Kidney (tissue), 14 donors: ENCODE data around the gene PRR9. TPM values are rescaled to one million over a fixed set of nuclear protein-coding genes. Genes with fewer than 3 reads are reported as not detected.

Experiments
- DNase-seq, 5 donors: peaks; one replicate each; pipeline ENCODE4 v3.0.0-alpha.2; 2013 to 2020
- FAIRE-seq: peaks from 2 replicates; lab custom pipeline; 2012; peaks lifted over from hg19 to GRCh38; lab: Jason Lieb, UNC
- H3K27ac ChIP-seq, 2 donors: one replicate each; pipeline ENCODE4 v1.7.0; 2013; ENCODE audit warnings: low read depth in 2 of 2, low read length in 2 of 2, inconsistent platforms in 1 of 2
- H3K27me3 ChIP-seq: one replicate; pipeline ENCODE4 v1.7.1; 2013; ENCODE audit warnings: low read length, inconsistent platforms; ENCODE audit not compliant: control insufficient read depth, insufficient read depth
- H3K36me3 ChIP-seq, 3 donors: one replicate each; pipeline versions ENCODE4 v1.7.0 to v1.7.1; 2013; ENCODE audit warnings: low read length in 3 of 3, control low read depth in 1 of 3, inconsistent platforms in 1 of 3; ENCODE audit not compliant: insufficient read depth in 3 of 3, control insufficient read depth in 2 of 3
- H3K4me1 ChIP-seq, 3 donors: one replicate each; pipeline versions ENCODE4 v1.7.0 to v1.7.1; 2013; ENCODE audit warnings: low read length in 3 of 3, inconsistent platforms in 1 of 3, low read depth in 1 of 3; ENCODE audit not compliant: control insufficient read depth in 2 of 3, insufficient read depth in 2 of 3
- H3K4me3 ChIP-seq, 3 donors: one replicate each; pipeline versions ENCODE4 v1.7.0 to v1.8.1; 2013; ENCODE audit warnings: low read length in 3 of 3, control low read depth in 1 of 3, inconsistent platforms in 1 of 3
- H3K9ac ChIP-seq, 3 donors: one replicate each; pipeline versions ENCODE4 v1.7.0 to v1.7.1; 2013; ENCODE audit warnings: low read length in 3 of 3, control low read depth in 1 of 3, inconsistent platforms in 1 of 3
- H3K9me3 ChIP-seq, 3 donors: one replicate each; pipeline versions ENCODE4 v1.7.0 to v1.7.1; 2013; ENCODE audit warnings: low read length in 3 of 3, control low read depth in 1 of 3, inconsistent platforms in 1 of 3; ENCODE audit not compliant: control insufficient read depth in 2 of 3, insufficient read depth in 1 of 3
- CTCF ChIP-seq: IDR thresholded peaks from 3 replicates; pipeline ENCODE4 v1.5.1; 2012; ENCODE audit warnings: mild to moderate bottlenecking, moderate library complexity, borderline replicate concordance; ENCODE audit not compliant: insufficient read depth; ENCODE audit errors: extremely low read depth
- intact Hi-C: fragments of 100-400 bp; cut with DNase I; formaldehyde crosslinking; loops from one replicate; pipeline ENCODE4 v1.11.1; 2022
- polyA plus RNA-seq: library from polyadenylated mRNA; stranded (reverse); fragments of 350-450 nt; fragmentation: Illumina TruSeq; extraction: RNeasy Lipid Tissue Mini Kit (QIAGEN cat#74804); gene quantifications from one replicate; pipeline ENCODE4 v1.2.3, GENCODE V29; 2014; ENCODE audit warnings: low read depth, low replicate concordance; ENCODE audit not compliant: insufficient read depth
- total RNA-seq: library from RNA; stranded (reverse); fragmentation: NEBNext Ultra II Directional; extraction: Animal tissue kit (Norgen Biotek cat#: 25700); gene quantifications from one replicate; pipeline ENCODE4 v1.2.1, GENCODE V29; 2021
- donor health status: control.
- donor health status: control.
- donor health status: control.
- donor health status: control.
- donor health status: control.
- donor health status: DM: yes; HTN: yes; CAD: no.
- donor health status: Normal renal cell carcinoma (clear cell type).

The PRR9 gene
- total and polyA plus RNA-seq, 2 donors from 2014 or later, result not detected

GRCh38 chr1:153203130-153203529, 14.3 kb upstream of the PRR9 start, which contains the start of gene LELP1:
LELP1 (plus strand) TSS chr1:153203430; CDS start chr1:153204708, 1,278 bp downstream.
- FAIRE-seq, result no peak
- intact Hi-C loops, result no loop called here
- DNase-seq, result no peak

GRCh38 chr1:153206631-153207030, 10.8 kb upstream of the PRR9 start:
- H3K27me3 ChIP-seq, result no peaks in the 10 kb centered on the region
- no peak overlapping the region for H3K27ac ChIP-seq
- DNase-seq (no peak), FAIRE-seq (no peak)
- TF ChIP-seq CTCF, result no peak
- H3K4me3 ChIP-seq, result no peak overlapping the region
- intact Hi-C loops, result no loop called here
- H3K9me3 ChIP-seq, result no peaks in the 10 kb centered on the region
- no peaks in the 10 kb centered on the region for H3K4me1 ChIP-seq
- H3K9ac ChIP-seq, result no peak overlapping the region
- no peaks in the 10 kb centered on the region for H3K36me3 ChIP-seq

More at GRCh38 chr1:153203130-153203529, 14.3 kb upstream of the PRR9 start, which contains the start of gene LELP1:
- Histone ChIP-seq H3K4me3 (no peak within 1 kb of the TSS), H3K9me3 (no peaks in the 10 kb centered on the region), H3K27me3 (no peaks in the 10 kb centered on the region), H3K36me3 (no peaks in the 10 kb centered on the region), H3K27ac (no peak within 1 kb of the TSS), H3K4me1 (no peaks in the 10 kb centered on the region), H3K9ac (no peak within 1 kb of the TSS)
- no peak for TF ChIP-seq CTCF

GRCh38 chr1:153210206-153210605, 7.2 kb upstream of the PRR9 start:
- peak in 4 of 5 donors; percentile 46 to 56 (median 50) for DNase-seq
- H3K9me3 ChIP-seq, result no peaks in the 10 kb centered on the region
- no peak overlapping the region for H3K9ac ChIP-seq

More at GRCh38 chr1:153210206-153210605, 7.2 kb upstream of the PRR9 start:
- H3K27ac ChIP-seq, result no peak overlapping the region
- no peak for TF ChIP-seq CTCF
- no peak overlapping the region for H3K4me3 ChIP-seq
- no peak for FAIRE-seq
- H3K36me3 ChIP-seq, result no peaks in the 10 kb centered on the region
- H3K4me1 ChIP-seq, result no peaks in the 10 kb centered on the region
- intact Hi-C loops, result no loop called here
- H3K27me3 ChIP-seq, result no peaks in the 10 kb centered on the region
